ENCODE measurements around the gene IGSF21.

IGSF21 gene

DNA sequence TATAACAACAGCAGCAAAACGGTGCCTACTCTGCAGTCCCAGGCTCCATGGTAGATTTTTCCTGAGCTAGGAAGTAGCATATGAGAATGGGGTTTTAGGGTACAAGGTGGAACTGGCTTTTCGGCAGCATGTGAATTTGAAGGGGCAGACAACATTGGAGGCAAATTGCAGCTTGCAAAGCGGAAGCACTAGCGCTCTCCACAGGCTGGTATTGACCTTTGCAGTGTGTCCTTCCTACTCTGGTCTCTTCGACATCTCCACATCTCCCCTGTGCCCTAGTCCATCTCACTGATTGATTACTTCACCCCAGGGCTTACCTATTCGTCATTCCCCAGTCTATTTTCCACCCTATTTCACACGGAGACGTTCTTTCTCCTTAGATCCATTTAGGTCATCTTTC, 13.0 kb downstream of the IGSF21 start:
- DNase-seq: no peak

DNA sequence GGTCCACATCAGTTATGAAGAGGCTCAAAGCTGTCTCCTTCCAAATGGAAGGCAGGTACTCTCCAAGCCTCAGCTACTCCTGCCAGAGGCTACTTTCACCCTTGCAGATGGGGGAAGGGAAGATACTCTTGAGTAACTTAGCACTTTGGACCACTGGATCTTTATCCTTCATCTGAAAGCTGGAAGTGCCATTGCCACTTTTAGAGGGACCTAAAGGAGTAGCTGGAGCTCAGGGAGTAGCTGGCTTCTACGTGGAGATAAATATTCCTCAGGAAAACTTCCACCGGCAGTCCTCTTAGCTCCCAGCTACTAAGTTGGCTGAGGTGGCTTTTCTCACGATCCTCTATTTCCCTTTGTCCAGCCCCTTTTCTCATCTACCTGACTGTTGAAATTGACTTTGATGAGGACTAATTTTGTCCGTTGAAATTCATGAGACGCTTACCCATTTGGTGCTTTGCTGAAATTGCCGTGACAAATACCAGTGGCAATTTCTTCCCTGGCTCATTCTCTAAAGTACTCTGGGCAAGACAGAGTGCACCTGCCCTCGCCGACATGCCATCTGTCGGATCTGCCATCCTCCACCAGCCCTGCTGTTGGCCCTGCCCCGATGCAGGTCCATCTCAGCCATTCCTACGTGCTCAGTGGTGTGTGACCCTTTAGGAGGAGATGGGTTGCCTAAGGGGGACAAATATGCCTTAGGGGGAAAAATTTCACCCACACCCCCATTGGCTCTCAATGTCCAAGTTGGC, 13.6 kb downstream of the IGSF21 start:
- no peak for DNase-seq

DNA sequence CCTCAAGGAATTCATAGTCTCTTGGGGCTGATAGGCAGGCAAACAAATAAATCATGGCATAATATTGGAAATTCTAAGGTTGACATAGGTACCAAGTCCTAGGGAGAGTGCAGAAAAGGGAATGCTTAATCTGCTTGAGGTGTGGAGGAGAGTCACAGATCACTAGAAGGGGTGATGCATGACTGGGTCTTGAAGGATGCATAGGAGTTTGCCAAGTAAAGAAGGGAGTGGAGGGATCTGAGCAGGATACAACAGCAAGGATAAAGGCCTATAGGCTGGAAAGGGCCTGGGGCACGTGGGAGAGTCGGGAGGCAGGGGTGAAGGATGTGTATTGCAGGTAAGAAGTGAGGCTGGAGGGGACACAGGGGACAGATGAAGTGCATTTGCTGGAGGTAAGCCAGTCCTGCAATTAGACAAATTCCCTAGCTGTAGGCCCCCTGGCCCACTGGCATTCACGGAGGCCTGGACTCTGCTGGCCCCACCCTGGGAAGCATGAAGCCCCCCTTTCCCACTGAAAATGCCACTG, 15.9 kb downstream of the IGSF21 start:
- DNase-seq: no peak

DNA sequence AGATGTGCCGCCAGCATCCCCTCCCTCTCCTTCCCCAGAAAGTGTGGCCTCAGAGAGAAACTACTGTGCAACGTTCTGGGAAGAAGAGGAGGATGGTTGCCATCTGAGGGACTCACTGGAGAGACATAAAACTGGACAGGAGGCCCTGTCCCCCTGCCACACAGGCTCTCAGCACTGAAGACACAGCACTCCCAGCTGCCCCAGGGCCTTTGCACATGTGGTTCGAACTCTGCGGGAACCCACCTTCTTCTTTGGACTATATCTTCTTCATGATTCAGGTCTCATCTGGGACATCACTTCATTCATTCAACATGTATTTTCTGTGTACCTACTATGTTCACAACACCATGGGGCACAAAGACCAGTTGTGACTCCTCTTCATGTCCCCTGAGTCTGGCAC, 17.4 kb downstream of the IGSF21 start:
- no peak for DNase-seq

DNA sequence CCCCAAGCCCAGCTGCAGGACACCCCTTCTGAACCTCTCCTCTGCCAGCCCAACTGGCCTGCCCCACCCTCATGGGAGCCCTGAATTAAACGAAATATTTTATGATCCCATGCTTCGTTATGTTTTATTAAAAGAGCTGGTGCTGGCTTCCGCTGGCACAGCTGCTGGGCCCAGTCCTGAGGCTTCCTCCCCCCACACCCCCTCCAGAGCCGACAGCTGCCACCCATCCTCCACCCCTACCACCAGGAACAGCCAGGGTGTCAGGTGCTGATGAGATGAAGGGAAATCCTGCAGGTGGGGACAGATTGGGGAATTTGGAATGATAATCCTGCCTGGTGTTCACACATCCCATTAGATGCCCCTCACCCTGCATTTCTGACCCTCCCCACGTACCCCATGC, 19.0 kb downstream of the IGSF21 start:
- DNase-seq: no peak

DNA sequence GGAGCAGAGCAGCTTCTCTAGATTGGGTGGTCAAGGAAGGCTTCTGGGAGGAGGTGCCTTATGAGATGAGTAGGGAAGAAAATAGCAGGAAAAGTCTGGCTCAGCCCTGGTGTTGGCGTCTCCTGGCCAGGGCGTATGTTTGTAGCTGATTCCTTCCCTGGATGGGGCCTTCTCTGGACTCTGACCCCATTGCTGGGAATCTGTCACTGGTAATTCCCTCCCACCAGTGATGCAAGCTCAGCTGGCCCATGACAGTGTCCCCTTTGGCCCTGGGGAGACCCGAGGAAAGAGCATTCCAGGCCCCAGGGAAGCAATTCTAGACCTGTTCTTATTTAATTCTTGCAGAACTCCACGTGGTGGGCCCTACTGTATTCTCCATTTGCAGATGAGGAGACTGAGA, 20.7 kb downstream of the IGSF21 start:
- no peak for DNase-seq

DNA sequence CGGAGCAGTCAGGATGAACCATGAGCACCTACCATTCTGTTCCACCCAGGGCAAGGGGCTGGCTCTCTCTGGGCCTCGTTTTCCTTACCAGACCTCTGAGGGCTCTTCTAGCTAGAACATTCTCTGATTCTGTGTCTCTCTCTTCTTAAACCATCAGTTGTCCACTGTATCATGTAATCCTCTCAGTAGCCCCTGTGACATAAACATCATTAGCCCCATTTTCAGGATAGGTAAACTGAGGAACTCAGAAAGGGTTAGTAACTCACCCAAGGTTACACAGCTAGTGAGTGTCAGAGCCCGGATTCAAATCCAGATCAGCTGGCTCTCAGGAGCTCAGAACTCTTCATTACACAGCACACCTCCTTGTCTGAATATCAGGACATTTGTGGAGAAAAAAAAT, 22.8 kb downstream of the IGSF21 start:
- DNase-seq: no peak

DNA sequence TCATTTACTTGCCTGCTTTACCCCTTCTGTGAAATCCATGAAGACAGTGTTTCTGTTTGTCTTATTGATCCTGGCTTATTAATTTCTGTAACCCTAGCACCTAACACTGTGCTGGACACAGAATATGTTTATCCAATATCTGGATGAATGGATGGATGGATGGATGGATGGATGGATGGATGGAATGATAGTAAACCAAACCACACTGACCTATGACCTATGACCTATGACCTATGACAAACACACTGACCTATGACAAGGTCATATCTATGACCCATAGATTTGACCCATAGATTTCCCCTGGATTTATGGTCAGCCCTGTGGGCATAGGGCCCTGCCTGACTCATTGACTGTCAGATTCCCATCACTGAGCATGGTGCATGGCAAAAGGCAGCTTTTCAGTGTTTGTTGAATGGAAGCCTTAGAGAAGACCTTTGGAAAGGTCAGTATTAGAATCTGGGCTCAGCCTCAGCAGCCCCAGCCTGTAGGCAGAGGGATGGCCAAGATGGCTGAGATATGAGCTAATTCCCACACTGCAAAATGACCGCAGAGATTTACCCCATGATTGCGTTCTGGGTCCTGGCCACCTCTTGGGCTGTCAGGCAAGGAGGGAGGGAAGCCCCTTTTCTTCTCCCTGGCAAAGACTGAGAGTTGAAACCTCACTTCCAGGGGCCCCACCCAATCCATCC, 24.6 kb downstream of the IGSF21 start:
- DNase-seq: no peak

DNA sequence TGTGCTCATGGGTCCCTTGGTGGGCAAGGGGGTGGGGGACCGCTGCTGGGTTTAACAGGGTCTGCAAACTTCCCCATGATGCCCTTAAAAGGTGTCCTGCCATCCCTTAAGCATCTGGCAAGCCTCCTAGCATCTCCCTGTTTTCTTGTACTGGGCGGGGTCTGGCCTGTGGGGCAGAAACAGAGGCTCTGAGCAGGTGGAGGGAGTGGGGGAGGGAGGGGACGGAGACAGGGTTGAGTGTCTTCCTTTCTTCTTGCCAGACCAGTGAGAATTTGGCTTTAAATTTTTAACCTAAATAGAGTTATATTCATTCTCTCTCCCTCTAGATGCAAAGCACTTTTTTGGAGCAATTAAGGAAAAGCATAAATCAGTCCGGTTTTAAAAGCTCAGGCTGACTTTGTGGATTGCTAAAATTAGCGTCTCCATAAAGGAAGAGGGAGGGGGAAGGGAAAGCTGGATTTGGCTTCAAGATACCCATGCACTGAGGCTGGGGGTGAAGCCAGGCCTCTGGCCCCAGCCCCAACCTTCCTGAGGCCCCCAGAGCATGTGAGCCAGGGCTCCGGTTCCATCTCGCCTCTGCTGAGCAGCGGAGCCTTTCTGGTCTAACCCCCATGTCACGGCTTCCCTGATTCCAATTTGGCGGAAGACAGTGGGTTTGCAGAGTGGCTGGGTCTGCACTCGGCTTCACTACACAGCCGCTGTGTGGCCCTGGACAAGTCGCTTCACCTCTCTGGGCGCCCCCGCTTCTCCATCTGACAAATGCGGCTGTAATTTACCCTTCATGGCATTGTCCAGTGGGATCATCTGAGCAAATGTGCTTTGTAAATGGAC, 25.3 kb downstream of the IGSF21 start:
- no peak for DNase-seq

DNA sequence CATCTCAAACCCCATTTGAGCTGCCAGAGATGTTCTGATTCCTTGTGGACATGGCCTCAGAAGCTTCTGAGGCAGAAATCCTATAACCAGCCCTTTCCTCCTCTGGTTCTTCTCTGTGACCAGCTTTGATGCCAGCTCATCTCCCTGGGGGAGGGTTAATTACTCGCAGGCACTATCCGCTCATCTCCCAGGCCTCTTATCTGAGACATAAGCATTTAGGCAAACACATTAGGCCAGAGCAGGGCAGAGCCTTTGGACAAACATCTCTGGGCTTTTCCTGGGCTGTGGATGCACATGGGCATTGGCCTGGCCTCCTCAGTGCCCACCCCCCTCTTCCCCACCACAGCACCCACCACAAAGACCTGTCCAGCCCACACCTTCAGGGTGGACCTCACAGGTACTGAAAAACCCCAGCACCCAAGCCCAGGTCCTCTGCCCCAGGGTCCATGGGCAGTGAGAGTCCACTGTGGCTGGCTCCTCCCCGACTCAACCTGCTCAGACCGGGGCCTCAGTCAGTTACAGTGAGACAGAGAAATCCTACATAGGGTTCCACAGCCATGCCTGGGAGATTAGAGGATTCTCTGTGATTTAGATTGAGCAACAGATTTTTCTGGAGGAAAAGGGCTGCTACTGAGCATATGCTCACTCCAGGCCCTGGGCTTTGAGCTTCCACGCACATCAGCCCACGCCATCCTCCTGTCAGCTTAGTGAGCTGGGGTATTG, 26.9 kb downstream of the IGSF21 start:
- DNase-seq: no peak

DNA sequence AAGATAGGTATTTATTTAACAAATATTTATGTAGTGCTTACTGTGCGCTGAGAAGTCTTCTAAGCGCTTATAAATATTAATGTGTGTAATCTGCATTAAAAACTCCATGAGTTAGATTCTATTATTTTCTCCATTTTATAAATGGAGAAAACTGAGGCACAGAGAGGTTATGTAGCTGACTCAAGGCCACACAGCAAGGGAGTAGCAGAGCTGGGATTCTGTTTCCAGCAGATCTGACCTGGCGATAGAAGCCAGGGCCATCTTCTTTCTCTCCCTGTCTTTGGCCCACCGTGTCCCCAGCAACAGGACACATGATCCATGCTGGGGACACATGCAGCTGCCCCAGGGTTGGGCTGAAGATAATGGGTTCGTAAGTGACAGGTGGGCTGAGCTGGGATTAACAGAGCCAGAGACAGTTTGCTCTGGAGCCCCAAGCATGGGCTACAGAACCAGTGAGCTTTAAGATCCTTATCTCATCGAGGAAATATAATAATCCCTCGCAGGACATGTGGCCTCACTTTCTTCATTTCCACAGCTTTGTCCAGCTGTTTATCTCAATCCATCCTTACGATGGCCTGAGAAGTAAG, 30.3 kb downstream of the IGSF21 start:
- DNase-seq: no peak

DNA sequence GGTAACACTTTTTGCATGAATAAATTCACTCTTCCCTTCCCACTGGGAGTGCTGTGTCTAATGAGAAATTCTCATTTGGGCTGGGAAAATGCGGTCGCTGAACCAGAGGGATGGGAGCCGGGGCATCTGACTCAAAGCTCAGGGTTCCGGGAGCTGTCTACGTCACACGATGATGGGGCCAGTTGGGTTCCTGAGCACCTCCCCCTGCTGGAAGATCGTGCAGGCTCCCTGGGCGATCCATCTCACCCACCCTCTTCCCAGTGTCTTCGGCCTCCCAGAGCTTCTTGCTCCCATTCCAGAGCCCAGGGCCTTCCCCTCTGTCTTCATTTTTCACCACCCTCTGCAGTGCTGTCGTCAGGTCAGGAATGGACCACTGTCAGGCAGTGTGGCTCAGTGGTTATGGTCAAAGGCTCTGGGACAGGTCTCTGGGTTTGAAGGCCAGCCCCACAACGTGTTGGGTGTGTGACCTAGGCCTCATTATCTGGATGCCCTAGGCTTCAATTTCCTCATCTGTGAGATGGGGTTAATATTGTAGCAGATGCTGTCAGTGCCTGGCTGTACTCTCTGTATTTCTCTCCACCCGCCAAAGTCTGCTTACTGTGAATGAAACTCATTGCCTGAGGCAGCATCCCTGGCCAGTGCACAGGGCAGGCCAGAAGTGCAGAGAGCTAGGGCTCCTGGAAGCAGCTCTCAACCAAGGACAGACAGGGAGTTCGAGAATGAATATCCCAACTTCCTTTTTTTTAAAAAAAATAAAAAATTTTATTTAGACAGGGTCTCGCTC, 31.8 kb downstream of the IGSF21 start:
- DNase-seq: no peak

DNA sequence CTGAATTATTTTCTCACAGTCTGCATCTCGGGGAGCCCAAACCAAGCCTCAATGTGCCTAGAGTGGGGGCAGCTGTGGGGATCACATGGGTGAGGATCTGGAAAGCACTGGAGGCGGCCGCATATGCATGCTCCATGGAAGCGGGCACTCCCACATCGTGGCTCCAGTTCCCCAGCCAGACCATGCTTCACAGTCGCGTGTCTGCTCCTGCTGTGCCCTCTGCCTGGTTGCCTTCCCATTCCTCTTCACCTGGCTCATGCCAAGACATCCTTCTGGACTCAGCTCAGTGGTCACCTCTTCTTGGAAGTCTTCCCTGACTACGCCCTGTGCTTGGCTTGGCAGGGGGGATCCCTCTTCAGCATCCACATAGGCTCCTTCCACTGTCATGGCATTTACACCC, 32.8 kb downstream of the IGSF21 start:
- no peak for DNase-seq

DNA sequence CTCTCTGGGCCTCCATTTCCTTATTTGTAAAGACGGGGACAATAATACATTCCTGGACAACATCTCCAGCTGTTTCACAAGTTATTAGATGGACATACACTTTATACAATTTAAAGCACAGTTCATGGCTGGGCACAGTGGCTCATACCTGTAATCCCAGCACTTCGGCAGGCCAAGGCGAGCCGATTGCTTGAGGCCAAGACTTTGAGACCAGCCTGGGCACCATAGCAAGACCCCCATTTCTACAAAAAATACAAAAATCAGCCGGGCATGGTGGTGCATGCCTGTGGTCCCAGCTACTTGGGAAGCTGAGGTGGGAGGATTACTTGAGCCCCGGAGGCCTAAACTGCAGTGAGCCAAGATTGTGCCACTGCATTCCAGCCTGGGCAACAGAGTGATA, 34.1 kb downstream of the IGSF21 start:
- DNase-seq: no peak

DNA sequence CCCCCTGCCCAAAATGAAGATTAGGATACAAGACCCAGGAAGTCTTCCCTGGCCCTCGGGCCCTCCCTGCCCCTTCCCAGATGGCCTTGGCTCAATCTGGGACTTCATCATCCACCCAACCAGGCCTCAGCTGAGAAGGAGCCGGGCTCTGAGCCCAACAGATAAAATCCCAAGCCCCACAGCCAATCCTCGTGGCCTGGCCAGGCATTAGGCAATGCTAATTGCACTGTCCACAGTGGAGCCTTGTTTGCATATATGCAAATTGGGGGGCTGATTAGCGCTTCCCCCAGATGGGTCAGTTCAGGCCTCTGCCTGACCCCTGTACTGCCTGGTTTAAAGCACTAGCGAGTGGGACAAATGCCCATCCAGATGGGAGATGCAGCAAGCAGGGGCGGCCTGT, 34.9 kb downstream of the IGSF21 start:
- no peak for DNase-seq

DNA sequence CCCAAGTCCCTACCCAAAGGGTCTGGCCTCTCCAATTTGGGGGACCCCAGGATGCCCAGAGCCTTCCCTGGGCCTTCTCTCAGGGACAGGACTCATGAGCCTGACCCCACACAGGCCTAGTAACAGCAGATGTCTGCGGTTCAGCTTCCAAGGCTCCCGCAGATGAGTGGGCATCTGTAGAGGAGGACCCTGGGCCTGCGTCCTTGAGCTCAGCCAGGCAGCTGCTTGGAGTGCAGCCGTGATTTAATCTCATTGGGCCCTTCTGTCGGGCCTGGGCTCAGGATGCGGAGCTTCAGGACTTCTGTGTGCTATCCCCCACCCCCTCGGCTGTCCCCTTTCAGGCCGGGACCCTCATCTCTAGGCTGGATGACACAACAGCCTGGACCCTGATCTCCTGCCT, 35.4 kb downstream of the IGSF21 start:
- DNase-seq: no peak

DNA sequence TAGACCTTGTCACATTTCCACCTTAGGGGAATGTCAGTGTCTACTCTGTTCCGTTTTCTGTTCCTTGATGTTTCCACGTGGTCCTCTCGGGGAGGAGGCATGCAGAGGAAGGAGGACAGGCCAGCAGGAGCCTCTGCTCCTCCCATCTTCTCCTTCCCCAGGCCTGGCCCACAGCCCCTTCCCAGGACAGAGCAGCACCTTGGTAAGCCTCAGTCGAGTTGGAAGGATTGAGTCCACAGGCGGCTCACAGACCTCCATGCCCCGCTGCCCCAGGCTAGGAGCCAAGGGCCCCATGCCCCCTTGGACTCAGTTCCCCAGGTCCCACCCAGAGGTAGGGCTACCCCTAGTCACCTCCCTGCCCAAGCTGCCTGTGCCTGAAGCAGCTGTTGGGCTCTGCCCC, 36.5 kb downstream of the IGSF21 start:
- DNase-seq: no peak

DNA sequence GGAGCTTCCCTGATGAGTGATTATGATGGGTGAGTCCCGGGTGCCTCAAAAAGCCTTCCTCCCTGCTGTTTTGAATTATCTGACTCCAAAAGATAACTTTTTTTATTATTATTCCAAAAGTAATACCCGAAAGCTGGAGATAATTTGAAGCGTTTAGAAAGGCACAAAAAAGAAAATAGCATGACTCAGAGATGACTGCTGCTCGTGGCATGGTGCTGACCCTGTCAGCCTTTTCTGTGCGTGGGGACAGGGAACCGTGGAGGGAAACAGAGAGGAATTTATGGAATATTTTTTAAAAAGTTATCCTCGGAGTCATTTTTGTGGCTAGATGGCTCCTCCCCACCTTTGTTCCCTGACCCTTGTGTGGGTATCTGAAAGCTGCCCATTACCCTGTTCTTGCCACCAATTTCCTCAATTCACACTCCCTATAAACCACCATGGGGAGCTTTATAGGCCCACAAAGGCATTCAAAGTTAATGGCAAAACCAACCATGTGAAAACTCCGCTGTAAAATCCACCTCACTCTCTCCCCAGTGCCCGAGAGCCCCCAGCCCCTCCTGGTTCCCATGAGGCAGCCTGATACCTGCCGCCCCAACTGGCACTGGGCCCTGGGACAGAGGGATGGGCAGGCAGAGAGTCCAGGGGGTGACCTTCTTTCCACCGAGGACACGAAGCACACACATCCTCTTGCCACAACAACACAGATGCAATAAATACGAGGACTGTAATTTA, 37.5 kb downstream of the IGSF21 start:
- DNase-seq: no peak

DNA sequence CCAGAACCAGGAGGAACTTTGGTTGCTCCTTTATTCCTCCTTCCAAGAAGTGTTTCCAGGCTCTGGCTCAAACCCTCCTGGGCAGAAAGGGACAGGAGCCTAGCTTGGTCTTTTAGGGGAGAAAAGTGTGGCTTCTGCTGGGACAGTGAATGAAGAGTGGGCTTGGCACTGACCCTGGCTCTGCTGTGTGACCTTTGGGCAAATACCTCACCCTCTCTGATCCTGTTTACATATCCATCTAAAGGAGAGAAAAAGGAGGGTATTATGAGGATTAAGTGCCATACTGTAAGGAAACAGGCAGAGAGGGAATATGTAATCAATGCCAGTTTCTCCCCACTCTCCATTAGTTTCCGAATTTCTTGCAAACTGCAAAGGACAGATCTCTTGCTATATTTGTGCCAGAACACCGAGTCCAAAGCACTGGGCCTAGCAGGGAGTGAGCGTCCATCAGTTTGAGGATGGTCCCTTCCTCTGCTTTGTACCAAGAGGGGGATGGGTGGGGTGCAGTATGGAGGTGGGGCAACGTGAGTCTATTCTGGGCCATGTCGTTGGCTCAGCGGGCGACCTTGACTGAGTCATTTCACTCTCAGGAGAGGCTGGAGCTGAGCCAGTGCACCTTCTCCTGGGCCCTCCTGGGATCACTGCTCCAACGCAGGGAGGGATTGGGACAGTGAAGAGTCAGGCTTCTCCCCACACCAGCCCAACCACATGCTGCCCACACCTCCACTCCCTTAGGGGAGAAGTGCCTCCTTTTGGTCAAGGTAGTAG, 38.4 kb downstream of the IGSF21 start:
- DNase-seq: no peak

DNA sequence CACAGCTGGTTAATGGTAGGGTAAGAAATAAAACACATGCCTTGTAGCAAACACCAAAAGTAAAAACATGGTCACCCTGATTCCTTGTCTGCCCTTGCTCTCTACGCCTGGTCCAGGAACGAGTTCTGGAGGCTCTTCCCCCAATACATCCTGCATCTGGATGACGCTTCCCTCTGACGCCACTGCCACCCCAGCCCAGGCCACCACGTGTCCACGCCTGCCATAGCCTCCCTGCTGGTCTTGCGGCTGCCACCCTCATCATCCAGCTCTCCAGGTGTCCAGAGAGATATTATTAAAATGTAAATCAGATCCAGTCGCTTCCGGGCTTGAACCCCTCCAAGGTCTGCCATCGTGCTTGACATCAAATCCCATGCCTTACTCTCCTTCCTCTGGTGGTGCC, 39.3 kb downstream of the IGSF21 start:
- DNase-seq: no peak

Data from COR-L47 (cell line).